Islet precursor cell (in vitro differentiated cells): ENCODE measurements around the gene GNB4.

Experiments used
- DNase-seq: peaks from one replicate; pipeline ENCODE4 v3.0.0-alpha.2; 2018

GNB4 gene

DNA sequence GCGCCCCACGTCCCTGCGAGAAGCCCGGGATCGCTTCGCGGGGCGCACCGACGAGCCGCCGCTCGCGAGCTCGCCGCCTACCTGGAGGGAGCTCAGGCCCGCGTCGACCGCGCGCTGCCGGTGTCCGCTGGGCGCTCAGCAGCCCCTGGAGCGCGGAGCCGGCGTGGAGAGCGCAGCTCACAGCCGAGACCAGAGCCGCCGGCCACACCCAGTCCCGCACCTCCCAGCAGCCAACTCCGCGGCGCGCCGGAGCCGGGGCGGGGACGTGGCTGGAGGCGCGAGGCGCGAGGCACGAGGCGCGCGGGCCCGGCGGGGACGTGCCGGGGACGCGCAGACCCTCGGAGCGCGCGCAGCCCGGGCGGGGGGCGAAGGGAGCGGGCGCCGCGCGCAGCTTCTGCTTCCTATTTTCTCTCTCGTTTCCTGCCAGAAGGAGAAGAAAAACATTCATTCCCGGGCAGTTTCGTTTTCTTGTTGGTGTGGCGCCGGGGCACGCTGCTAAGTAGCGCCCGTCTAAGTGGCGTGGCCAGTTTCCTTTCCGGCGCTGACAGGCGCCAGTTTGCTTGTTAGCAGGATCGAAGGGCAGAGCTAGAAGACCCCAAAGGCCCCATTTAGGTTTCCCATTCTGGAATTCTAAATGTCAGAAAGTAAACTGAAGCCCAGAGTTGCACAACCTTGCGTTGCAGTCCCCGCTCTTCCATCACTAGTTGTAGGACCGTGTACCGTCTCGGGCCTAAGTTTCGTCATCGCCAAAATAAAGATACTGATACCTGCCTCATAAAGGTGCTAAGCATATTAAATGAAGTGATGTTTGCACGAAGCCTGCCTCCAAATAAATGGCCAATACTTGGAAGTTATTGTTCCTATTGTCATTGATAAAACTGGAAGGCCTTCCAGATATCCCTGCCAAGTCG lies at the start of gene GNB4:
GNB4 (minus strand) TSS at position 206 of the 911 bp plus-strand sequence. CDS start 25,270 bp downstream, outside the sequence.
- DNase-seq: peak; percentile 92

DNA sequence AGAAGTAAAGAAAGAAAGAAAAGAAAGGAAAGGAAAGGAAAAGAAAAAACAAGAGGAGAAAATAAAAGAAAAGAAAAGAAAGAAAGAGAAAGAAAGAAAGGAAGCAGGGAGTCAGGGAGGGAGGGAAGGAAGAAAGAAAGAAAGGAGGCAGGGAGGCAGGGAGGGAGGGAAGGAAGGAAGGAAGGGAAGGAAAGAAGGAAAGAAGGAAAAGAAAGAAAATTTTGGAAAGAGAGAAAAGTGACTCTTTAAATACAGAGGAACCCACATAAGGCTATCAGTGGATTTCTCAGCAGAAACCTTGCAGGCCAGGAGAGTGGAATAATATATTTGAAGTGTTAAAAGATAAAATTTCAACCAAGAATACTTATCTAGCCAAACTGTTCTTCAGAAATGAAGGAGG lies 44.2 kb upstream of the GNB4 start:
- DNase-seq: no peak

DNA sequence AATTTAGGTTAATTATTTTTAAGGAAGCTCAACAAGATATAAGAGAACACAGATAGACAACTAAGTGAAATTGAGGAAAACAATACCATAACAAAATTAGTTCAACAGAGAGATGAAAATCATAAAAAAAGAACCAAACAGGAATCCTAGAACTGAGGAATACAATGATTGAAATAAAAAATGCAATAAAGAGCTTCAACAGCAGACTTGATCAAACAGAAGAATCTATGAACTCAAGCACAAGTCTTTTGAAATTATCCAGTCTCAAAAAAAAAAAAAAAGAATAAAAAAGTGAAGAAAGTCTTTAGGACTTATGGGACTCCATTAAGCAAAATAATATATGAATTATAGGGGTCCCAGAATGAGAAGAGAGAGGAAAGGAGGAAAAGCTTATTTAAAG lies 42.0 kb upstream of the GNB4 start:
- DNase-seq: no peak

DNA sequence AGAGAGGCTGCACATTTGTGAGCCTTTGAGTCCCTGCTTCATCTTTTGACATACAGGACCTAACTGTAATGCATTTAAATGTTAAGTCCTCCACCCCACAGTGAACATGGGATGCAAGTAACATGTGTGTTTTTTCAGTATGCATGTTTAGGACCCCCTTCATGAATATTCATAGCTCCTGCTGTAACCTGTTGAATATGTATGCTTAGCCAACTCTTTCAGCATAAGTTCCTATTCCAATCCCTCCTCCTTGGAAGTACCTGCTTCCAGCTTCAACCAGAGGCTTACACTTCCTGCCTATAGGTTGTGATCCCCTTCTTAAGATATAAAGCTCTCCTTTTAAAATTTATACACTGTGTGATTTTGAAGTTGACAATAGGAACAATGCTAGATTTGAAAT lies 36.9 kb upstream of the GNB4 start:
- DNase-seq: no peak

DNA sequence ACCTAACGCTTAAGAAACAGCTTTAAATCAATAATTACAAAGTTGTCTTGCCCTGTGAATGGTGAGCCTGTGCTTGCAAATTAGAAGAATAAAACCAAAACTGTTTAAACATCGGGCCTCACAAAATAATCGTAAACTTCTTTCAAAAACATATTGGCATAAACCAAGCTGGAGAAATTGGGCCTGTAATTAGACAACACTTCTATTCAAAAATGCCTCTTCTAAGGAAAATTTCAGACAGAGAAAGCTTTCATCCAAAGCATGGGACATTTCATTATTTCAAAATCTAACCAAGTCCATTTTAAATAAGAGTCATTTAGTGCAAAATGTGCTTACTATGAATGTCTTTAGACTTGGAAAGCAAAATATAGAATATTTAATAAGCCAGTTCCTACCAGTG lies 35.5 kb upstream of the GNB4 start:
- DNase-seq: no peak

DNA sequence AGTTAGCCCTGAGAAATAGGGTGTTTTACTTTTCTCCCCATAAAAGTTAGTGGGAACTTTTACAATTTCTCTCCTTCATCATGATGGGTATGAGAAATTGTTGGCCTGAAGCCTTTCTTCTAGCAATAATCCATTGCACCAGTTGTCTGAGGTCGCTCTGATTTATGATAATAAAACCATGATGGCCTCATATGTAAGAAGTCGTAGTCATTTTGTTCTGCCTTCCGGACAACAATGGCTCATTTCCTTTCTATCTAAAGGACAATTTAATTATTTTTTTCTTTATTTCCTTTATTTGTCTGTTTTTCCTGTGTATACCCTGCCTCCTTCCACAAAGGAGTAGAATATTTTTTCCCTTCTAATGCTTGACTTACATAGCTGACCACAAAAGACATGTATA lies 31.6 kb upstream of the GNB4 start:
- DNase-seq: no peak

DNA sequence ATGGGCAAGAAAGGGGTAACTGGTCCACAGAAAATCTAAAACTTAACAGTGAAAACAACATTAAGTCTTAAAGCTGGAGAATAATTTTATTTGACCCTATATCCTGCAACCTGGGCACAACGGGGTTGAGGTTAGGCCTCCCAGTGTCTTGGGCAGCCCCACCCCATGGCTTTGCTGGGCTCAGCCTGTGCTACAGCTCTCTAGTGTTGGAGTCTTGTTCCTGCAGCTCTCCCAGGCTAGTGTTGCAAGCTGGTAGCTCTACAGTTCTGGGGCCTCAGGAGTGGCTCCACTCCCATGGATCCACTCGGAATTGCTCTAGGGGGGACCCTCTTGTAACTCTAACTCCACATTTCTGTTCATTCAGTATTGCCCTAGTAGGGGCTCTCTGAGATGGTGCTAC lies 24.9 kb upstream of the GNB4 start:
- DNase-seq: no peak

DNA sequence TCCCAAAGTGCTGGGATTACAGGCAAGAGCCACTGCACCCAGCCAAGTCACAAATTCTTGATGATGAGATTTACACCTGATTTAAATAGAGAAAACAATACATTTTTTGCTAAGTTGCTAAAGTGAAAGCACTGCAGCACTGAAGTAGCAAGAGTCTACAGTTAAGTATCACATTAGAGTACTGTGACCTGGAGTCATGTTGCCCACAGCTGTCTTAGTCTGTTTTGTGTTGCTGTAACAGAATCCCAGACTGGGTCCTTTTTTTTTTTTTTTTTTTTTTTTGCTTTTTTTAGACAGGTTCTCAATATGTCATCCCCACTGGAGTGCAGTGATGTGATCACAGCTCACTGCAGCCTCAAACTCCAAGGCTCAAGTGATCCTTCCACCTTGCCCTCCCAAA lies 23.2 kb upstream of the GNB4 start:
- DNase-seq: no peak

DNA sequence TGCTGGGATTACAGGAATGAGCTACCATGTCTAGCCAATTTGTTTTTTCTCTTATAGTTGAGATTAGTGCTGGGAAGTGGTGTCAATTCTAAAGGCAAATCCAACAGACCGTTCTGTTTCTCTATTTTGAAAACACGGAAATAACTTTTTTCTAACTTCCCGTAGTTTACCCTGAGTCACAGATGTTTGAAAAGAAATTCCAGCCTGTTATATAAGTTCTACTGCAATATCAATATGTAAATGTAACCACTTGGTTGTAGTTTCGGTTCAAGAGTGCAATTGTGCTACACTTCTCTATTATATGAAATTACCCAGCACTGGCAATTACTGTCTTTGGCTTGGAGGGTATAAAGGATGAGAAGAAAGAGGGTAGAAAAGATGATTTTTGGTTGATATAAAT lies 22.3 kb upstream of the GNB4 start:
- no peak for DNase-seq

DNA sequence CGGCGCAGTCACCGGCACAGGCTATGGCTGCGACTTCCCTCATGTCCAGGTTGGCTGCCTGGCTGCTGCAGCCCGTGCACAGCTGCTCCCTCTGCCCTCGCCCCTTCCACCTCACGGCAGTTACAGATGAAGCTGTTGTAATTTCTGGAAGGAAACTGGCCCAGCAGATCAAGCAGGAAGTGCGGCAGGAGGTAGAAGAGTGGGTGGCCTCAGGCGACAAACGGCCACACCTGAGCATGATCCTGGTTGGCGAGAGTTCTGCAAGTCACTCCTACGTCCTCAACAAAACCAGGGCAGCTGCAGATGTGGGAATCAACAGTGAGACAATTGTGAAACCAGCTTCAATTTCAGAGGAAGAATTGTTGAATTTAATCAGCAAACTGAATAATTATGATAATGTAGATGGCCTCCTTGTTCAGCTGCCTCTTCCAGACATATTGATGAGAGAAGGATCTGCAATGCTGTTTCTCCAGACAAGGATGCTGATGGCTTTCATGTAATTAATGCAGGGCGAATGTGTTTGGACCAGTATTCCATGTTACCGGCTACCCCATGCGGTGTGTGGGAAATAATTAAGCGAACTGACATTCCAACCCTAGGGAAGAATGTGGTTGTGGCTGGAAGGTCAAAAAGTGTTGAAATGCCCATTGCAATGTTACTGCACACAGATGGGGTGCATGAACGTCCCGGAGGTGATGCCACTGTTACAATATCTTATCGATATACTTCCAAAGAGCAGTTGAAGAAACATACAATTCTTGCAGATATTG lies 13.2 kb upstream of the GNB4 start:
- DNase-seq: peak; percentile 54

DNA sequence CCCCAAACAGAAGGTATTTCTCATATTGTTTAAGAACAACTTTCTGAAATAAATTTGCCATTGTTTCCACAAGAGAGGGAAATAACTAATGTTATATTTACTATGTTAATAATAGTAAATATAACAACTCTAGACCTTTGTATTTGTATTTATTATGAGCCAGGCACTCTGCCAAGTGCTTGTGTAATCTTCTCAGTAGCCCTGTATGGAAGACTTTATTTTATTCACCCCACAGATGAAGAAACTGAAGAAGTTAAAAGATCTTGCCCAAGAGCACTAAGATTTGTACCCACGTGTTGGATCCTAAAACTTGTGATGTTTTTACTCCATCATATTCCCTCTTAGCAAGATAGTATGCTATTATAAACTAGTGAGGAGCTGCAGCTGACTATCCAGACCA lies 12.0 kb upstream of the GNB4 start:
- no peak for DNase-seq

DNA sequence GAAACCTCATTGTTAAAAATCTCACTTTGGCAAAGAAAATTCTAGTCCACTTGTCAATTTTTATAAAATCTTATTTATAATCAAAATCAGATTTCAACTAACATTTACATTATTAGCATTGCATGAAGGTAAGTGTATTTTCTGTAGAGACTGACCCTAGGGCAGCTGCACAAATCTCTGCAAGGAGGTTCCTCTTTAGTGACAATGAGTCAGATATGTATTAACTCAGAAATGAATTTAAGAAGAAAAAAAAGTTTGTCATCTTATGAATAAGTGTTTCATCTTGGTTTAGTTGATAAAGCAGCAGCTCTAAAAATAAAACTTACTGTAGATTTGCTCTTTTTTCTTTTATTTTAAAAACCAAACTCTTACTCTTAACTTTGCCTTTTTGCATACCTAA lies 9.0 kb upstream of the GNB4 start:
- no peak for DNase-seq

DNA sequence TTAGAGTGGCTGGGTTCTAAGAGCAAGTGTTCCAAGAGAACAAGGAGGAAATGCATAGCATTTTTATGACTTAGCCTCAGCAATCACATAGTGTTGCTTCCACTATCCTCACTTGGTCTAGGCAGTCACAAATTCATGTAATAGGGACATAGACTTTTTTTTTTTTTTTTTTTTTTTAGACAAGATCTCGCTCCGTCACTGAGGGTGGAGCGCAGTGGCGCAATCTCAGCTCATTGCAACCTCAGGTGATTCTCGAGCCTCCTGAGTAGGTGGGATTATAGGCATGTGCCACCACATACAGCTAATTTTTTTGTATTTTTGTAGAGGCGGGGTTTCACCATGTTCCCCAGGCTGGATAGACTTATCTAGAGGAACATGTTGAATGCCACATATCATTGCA lies 4.7 kb upstream of the GNB4 start:
- no peak for DNase-seq

DNA sequence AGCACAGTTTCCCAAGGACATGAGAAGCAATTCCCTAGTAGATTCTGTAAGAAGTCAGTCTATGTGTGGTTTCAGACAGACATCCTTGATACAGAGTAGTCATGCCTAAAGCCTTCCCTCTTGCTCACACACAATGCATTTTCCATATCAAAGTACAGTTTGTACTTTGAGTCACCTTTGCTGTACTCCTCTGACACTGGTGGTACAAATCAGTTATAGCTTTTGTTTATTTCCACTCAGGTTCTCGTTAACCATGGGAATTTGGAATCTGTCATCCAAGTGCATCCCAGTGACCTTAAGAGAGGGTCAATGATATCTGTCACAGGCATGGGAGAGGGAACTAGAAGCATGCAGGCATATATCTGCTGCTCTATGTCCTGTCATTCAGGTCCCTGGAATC lies 3.6 kb upstream of the GNB4 start:
- DNase-seq: no peak

DNA sequence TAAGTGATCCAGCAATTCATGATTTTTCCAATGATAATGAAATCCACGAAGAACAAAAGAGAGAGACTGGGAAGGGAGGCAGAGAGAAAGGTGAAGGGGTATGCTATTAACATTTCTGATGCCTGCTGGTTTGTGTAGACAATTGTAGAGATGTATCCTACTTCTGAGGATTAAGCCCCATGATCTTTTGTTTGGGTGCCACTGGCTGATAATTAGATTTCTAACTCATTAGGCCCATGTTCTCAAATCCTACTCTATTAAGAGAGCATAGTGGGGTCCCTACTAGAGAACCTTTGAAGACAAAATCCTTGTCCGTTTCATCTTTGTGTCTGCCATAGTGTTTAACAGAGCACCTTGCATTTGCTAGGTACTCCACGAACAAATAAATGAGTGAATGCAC lies 2.7 kb upstream of the GNB4 start:
- no peak for DNase-seq

DNA sequence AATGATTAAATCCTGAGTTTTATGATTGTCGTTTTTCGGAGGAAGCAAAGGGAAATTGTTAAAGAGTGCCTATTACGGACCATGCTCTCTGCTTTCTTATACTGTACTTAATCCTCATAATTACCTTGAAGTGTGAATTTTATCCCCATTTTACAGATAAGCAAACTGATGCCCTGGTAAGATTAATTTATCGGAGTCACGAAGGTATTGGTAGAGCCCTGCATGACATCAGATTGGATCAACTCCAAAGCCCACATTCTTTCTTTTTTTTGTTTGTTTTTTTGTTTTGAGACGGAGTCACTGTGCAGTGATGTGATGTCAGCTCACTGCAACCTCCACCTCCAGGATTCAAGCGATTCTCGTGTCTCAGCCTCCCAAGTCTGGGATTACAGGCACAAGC lies 1.6 kb upstream of the GNB4 start:
- no peak for DNase-seq

DNA sequence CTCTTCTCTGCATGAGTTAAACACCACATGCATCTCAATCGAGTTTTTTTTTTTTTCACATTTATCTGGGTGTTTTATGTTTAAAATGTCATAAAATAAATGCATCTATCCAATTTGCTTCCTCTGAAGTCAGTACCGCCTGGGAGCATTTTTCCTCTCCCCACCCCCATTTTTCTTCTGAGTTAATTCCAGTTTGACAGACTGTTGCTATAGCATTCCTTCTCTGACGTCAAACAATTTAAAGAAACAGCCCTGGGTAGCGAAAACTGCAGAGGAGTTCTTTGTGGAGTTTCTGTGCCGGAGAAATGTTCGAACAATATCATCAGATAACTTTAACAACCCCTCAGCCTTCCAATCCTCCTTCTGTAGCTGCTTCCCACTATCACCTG lies 900 bp upstream of the GNB4 start:
- no peak for DNase-seq

DNA sequence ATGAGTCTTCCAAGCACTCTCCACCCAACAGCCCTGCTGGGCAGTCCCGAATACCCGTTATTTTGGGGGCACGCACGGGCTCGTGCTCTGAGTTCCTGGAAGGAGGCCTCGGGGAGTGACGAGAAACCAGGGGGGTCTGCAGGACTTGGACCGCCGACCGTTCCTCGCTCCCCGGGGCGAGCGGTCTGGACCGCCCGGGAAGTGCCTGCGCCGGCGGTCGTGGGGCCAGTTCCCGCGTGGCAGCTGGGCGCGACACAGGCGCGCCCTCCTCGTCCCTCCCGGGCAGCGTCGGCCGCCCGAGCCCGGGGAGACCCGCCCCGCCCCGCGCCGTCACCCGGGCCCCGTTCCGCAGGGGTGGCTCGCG lies 387 bp downstream of the GNB4 start:
- no peak for DNase-seq

DNA sequence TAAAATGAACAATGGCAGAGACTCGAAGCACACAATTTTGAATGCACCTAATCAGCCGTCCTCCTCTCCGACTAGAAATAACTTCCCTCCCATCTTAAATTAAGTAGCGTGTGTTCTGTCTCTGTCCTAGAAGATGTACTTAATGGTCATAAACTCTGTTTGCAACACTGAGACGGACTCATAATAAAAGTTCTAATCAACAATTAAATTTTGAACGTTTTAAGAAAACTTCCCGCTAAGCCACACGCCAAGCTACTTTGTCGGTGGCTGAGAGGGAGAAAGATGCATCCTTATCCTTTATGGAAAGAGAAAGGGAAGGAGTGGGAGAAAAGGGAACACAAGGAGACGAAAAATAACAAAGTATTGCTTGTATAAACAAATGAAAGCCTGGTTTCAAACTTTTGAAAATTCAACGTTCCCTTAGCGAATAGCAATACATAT lies 989 bp downstream of the GNB4 start:
- no peak for DNase-seq

DNA sequence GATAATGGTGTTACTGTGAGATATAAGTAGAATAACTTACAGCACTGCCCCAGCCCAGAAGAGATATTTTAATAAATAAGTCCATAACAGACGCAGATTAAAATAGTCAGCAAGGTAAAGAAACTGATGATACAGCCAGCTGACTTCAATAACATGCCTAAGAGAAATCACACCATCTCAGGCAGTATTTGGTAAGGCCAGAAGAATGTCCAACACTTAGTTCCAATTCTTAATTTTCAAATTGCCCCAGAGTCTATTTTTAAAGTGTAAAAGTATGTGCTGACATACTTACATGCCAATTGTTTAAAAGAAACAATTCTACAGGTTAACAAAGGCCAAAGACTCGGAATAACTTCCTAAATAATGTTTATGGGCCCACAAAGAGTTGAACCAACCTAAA lies 1.6 kb downstream of the GNB4 start:
- no peak for DNase-seq

DNA sequence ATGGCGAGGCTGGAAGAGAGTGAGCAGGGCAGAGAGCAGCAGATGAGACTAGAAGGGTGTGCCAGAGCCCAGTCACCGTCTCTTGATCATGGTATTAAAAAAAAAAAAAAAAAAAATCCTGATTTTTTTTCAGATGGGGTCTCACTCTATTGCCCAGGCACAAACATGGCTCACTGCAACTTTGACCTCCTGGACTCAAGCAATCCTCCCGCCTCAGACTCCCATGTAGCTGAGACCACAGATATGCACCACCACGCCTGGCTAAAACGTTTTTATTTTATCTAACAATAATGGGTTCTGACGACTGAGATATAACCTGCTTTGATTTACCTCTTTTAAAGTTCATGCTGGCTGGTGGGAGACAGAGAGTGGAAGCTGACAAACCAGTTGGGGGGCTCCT lies 4.0 kb downstream of the GNB4 start:
- DNase-seq: no peak

DNA sequence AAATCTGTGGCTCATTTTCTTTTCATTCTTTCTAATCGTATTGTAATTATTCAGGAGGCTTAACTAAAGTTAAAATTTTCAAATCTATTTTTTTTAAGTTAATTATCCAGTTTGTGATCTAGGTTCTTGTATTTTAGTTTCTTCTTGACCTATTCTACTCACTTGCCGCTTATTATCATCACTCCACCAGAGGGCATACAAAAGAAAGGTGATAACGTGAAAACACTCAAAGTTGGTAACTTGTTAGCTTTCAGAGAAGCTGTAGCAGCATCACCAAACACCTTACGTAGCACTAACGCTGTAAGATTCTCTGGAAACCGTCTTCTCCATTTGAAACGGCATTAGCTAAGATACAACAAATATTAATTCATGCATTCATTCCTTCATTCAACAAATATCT lies 4.8 kb downstream of the GNB4 start:
- DNase-seq: no peak

DNA sequence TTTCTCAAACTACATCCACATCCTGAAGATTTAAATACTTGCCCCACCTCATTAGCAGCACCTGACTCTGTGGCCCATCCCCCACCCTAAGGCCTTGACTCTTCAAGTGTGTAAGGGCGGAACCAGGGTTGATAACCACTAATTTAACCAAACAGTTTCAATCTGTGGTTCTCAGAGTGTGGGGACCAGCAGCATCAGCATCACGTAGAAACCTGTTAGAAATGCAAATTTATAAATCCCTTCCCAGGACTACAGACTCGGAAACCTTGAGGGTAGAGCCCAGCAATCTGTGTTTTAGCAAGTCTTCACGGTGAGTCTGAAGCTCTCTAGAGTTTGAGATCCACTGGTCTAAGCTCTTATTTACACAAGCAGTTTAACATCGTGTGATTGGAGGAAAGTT lies 12.4 kb downstream of the GNB4 start:
- DNase-seq: no peak

DNA sequence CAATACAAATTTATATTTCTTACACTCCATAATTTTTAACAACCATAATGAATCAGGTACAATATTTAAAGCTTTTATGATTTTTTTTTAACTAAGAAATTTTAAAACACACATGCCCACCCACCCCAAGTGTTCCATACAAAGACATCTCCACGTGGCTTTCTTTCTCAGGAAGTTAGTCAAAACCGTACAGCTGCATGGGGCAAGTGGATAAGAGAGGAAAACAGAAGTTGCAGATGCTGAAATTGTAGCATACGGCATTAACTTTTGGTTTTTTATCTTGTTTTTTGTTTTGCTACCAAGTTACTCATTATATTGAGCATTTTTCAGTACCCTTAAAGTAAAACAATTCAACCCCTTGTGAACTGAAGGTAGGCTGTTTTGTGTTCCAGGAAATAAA lies 14.8 kb downstream of the GNB4 start:
- no peak for DNase-seq

DNA sequence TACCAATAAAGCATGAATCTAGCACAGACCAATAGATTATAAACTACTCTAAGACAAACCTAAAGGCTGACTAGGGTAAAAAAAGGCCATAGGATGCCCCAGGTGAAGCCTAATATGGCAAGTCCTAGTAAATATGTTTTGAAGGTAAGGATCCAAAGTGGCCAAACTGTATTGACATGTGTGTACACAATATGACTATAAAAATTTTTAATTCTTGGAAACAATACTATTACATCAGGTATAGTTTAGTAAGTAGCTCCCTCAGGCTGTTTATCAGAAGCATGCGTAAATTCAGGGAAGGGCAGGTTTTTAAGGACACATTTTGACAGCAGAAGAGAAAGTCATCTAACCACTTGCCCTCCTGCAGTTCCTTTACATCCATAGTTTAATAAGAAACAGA lies 18.8 kb downstream of the GNB4 start:
- no peak for DNase-seq
